HepG2 (cell line): Measurements from ENCODE around the gene NTMT1. TPM values are rescaled to one million over a fixed set of nuclear protein-coding genes. Genes with fewer than 3 reads are reported as not detected.
A peak's percentile ranks its signal among the peaks of the same experiment; 100 is the strongest.

ENCODE experiments used
- CENPX ChIP-seq: sonication (generic); formaldehyde crosslinking; IDR thresholded peaks from 2 replicates; pipeline ENCODE4 v1.9.0; 2021; ENCODE audit warnings: mild to moderate bottlenecking, missing genetic modification reagents, moderate library complexity
- ERF ChIP-seq: IDR thresholded peaks from 2 replicates; pipeline ENCODE4 v1.6.1; 2018; ENCODE audit warnings: missing biosample characterization, missing genetic modification reagents
- HDAC1 ChIP-seq: sonication (generic); formaldehyde crosslinking; IDR thresholded peaks from 2 replicates; pipeline ENCODE4 v1.5.1; 2020; ENCODE audit warnings: mild to moderate bottlenecking, missing genetic modification reagents
- JUN ChIP-seq: sonication (generic); formaldehyde crosslinking; IDR thresholded peaks from 2 replicates; pipeline ENCODE4 v1.4.0; 2020; ENCODE audit warnings: mild to moderate bottlenecking, missing genetic modification reagents
- MTF1 ChIP-seq: sonication (generic); formaldehyde crosslinking; IDR thresholded peaks from 2 replicates; pipeline ENCODE4 v1.5.0; 2020; ENCODE audit warnings: missing genetic modification reagents
- NCOA5 ChIP-seq: sonication (generic); formaldehyde crosslinking; IDR thresholded peaks from 2 replicates; pipeline ENCODE4 v1.4.0; 2020; ENCODE audit warnings: missing genetic modification reagents
- NFE2L2 ChIP-seq: fragments of 150-350 bp; IDR thresholded peaks from 2 replicates; pipeline ENCODE4 v1.6.1; 2014; ENCODE audit warnings: low read length
- PPARG ChIP-seq: conservative IDR thresholded peaks from 2 replicates; pipeline ENCODE4 v1.6.1; 2016; ENCODE audit warnings: missing biosample characterization, missing genetic modification reagents
- PRPF4 ChIP-seq: fragments of 200-400 bp; formaldehyde crosslinking; IDR thresholded peaks from 2 replicates; pipeline ENCODE4 v1.6.1; 2016; ENCODE audit warnings: low read length, low read depth; ENCODE audit not compliant: poor library complexity, severe bottlenecking
- RARA ChIP-seq: IDR thresholded peaks from 2 replicates; pipeline ENCODE4 v1.6.1; 2016; ENCODE audit warnings: missing genetic modification reagents, missing compliant biosample characterization
- REPIN1 ChIP-seq: sonication (generic); formaldehyde crosslinking; IDR thresholded peaks from 2 replicates; pipeline ENCODE4 v1.8.0; 2022; ENCODE audit warnings: missing genetic modification reagents, low read depth, mild to moderate bottlenecking, borderline replicate concordance
- SALL2 ChIP-seq: sonication (generic); formaldehyde crosslinking; IDR thresholded peaks from 2 replicates; pipeline ENCODE4 v1.8.1; 2023; ENCODE audit warnings: mild to moderate bottlenecking, missing genetic modification reagents, inconsistent platforms
- SMARCC2 ChIP-seq: fragments of 450-650 bp; IDR thresholded peaks from 2 replicates; pipeline ENCODE4 v1.6.1; 2017; ENCODE audit warnings: antibody characterized with exemption, mild to moderate bottlenecking
- SRSF9 ChIP-seq: fragments of 200-400 bp; formaldehyde crosslinking; IDR thresholded peaks from 2 replicates; pipeline ENCODE4 v1.6.1; 2018; ENCODE audit warnings: borderline replicate concordance, mild to moderate bottlenecking, low read depth, low read length; ENCODE audit not compliant: insufficient read depth, poor library complexity, severe bottlenecking
- SRY ChIP-seq: sonication (generic); formaldehyde crosslinking; IDR thresholded peaks from 2 replicates; pipeline ENCODE4 v1.8.0; 2022; ENCODE audit warnings: mild to moderate bottlenecking, missing genetic modification reagents
- TAF15 ChIP-seq: fragments of 200-400 bp; formaldehyde crosslinking; IDR thresholded peaks from one replicate; pipeline ENCODE4 v1.6.1; 2018; ENCODE audit warnings: mild to moderate bottlenecking, low read depth, low read length; ENCODE audit not compliant: poor library complexity, severe bottlenecking
- THAP9 ChIP-seq: sonication (generic); formaldehyde crosslinking; IDR thresholded peaks from 2 replicates; pipeline ENCODE4; 2020; ENCODE audit warnings: missing genetic modification reagents, mild to moderate bottlenecking, borderline replicate concordance
- TSC22D2 ChIP-seq: sonication (generic); formaldehyde crosslinking; IDR thresholded peaks from 2 replicates; pipeline ENCODE4 v1.5.1; 2020; ENCODE audit warnings: missing genetic modification reagents, mild to moderate bottlenecking, borderline replicate concordance
- ZBTB2 ChIP-seq: sonication (generic); formaldehyde crosslinking; IDR thresholded peaks from 2 replicates; pipeline ENCODE4 v1.8.0; 2022; ENCODE audit warnings: low read depth, missing genetic modification reagents
- ZFP36L1 ChIP-seq: sonication (generic); formaldehyde crosslinking; IDR thresholded peaks from 2 replicates; pipeline ENCODE4 v1.8.0; 2022; ENCODE audit warnings: mild to moderate bottlenecking, missing genetic modification reagents, moderate library complexity
- ZNF10 ChIP-seq: sonication (generic); formaldehyde crosslinking; IDR thresholded peaks from 2 replicates; pipeline ENCODE4 v1.4.0; 2020; ENCODE audit warnings: mild to moderate bottlenecking, low read depth, missing genetic modification reagents, borderline replicate concordance
- ZNF24 ChIP-seq: fragments of 450-650 bp; IDR thresholded peaks from 2 replicates; pipeline ENCODE4 v1.6.1; 2017; ENCODE audit warnings: antibody characterized with exemption, mild to moderate bottlenecking
- ZNF317 ChIP-seq: sonication (generic); formaldehyde crosslinking; IDR thresholded peaks from 2 replicates; pipeline ENCODE4 v1.5.0; 2020; ENCODE audit warnings: mild to moderate bottlenecking, missing genetic modification reagents
- ZNF501 ChIP-seq: sonication (generic); formaldehyde crosslinking; IDR thresholded peaks from 2 replicates; pipeline ENCODE4 v1.5.1; 2020; ENCODE audit warnings: mild to moderate bottlenecking, moderate library complexity, missing genetic modification reagents
- ZNF530 ChIP-seq: sonication (generic); formaldehyde crosslinking; IDR thresholded peaks from 2 replicates; pipeline ENCODE4 v1.5.0; 2020; ENCODE audit warnings: low read depth, mild to moderate bottlenecking, missing genetic modification reagents
- ZNF550 ChIP-seq: sonication (generic); formaldehyde crosslinking; IDR thresholded peaks from 2 replicates; pipeline ENCODE4 v1.4.0; 2020; ENCODE audit warnings: mild to moderate bottlenecking, missing genetic modification reagents, borderline replicate concordance
- ZNF619 ChIP-seq: sonication (generic); formaldehyde crosslinking; IDR thresholded peaks from 2 replicates; pipeline ENCODE4 v1.4.0; 2020; ENCODE audit warnings: mild to moderate bottlenecking, missing genetic modification reagents
- ZNF773 ChIP-seq: sonication (generic); formaldehyde crosslinking; IDR thresholded peaks from 2 replicates; pipeline ENCODE4 v1.4.0; 2020; ENCODE audit warnings: missing genetic modification reagents, borderline replicate concordance
- polyA plus RNA-seq, 8 experiments: library from polyadenylated mRNA; depleted of rRNA in 3 of 8; stranded (reverse) in 7 of 8; unstranded in 1 of 8; fragments of >200 nt; fragmentation: Illumina TruSeq in 4 of 8; extraction: Trizol in 4 of 8; gene quantifications; 2 replicates each; pipeline versions ENCODE4 v1.2.1 to v1.2.3, GENCODE V29; 2011 to 2016; ENCODE audit warnings: low read depth in 4 of 8, missing spikeins in 1 of 8, mixed read lengths in 1 of 8; ENCODE audit not compliant: insufficient read depth in 1 of 8
- total RNA-seq, 5 experiments: library from RNA; depleted of rRNA; stranded (reverse); fragments of >200 nt; fragmentation: Illumina TruSeq; extraction: Trizol; gene quantifications; 2 replicates each; pipeline ENCODE4 v1.2.3, GENCODE V29; 2016; ENCODE audit warnings: low read depth in 1 of 5

Gene NTMT1
- total and polyA plus RNA-seq, 2 of the 13 experiments (the other 11 are each of a cell fraction or from before 2014, with no cell fraction given), result 49.1 to 53.8 TPM

GRCh38 chr9:129597355-129598088 is 28.4 kb upstream of the NTMT1 start (continued):
- TF ChIP-seq TAF15, result peak; percentile 55
- 0 out of 2 replicates have a peak, but pooled peaks have one; percentile 49 for TF ChIP-seq MTF1 (CRISPR knock-in tag)
- no peak for TF ChIP-seq THAP9 (CRISPR knock-in tag)
- TF ChIP-seq ZNF619, result no peak; the same call in 1 of the 2 replicates
- no peak for TF ChIP-seq TSC22D2 (CRISPR knock-in tag)
- peak; percentile 41; the same call in 1 of the 2 replicates for TF ChIP-seq ZNF773 (CRISPR knock-in tag)
- peak; percentile 52; the same call in 1 of the 2 replicates for TF ChIP-seq ZNF317 (CRISPR knock-in tag)
- peak; percentile 70; the same call in 1 of the 2 replicates for TF ChIP-seq SALL2 (CRISPR knock-in tag)
- peak; percentile 90 for TF ChIP-seq ERF (CRISPR knock-in tag)
- no peak for TF ChIP-seq SMARCC2
- no peak for TF ChIP-seq SRSF9
- TF ChIP-seq ZBTB2 (CRISPR knock-in tag), result peak; percentile 100
- TF ChIP-seq RARA (CRISPR knock-in tag), result peak; percentile 95
- peak; percentile 88 for TF ChIP-seq HDAC1
- no peak for TF ChIP-seq ZNF530
- TF ChIP-seq NFE2L2, result no peak
- peak; percentile 70 for TF ChIP-seq ZNF501 (CRISPR knock-in tag)
- no peak for TF ChIP-seq NCOA5 (CRISPR knock-in tag)
- TF ChIP-seq PRPF4, result no peak
- TF ChIP-seq ZNF24, result no peak
- TF ChIP-seq PPARG (CRISPR knock-in tag), result peak; percentile 76
- no peak for TF ChIP-seq CENPX
- no peak for TF ChIP-seq ZNF550 (CRISPR knock-in tag)
- TF ChIP-seq JUN, result peak; percentile 46; the same call in 1 of the 2 replicates
- TF ChIP-seq SRY (CRISPR knock-in tag), result no peak; the same call in 1 of the 2 replicates
- no peak for TF ChIP-seq ZFP36L1 (CRISPR knock-in tag)
- TF ChIP-seq ZNF10, result no peak
- peak; percentile 69 for TF ChIP-seq REPIN1
